SH-SY5Y (cell line): ENCODE results near the gene BTG4.

Experiments used
- GATA2 ChIP-seq: IDR thresholded peaks from 2 replicates; pipeline ENCODE4 v1.6.1; 2011; ENCODE audit warnings: mild to moderate bottlenecking, low read depth, low read length
- GATA3 ChIP-seq: IDR thresholded peaks from 2 replicates; pipeline ENCODE4 v1.6.1; 2011; ENCODE audit warnings: low read depth, mild to moderate bottlenecking, low read length, moderate library complexity

The BTG4 gene

DNA sequence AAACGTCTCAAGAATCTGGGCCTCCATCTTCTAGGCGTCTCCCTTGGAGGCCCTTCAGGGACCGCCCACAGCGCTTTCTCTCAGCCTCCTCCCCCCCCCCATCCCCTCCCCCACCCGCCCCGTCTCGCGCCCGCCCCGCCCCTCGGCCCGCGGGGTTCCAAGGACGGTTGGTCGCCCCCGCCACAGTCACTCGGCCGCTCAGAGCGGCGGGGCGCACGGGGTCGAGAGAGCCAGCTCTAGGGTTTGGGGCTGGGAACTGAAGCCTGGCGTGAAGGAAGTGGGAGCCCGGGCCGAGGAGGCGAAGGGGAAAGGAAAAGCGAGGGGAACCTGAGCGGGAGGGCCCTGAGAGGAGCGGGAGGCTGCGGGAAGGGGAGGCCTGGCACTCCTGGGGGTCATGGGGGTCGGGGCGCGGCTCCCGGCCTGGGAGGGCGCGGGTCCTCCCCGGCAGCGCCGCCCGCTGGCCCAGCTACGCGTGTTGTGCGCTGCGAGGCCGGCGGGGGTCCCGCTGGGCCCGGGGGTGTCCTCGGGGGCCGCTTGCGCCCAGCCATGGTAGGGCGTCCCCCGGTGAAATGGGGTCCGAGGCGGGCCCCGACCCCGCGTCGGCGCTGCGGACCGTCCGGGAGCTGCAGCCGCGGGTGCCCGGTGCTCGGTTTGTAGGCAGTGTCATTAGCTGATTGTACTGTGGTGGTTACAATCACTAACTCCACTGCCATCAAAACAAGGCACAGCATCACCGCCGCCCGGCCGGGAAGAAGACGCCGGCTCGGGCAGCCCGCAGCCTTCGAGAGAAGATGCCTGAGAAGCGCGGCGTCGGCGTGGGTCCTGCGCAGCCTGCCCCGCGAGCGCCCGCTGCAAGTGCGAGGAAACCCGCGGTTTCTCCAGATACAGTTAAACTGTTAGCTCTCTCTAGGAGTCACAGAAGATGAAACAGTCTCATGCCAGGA lies at the start of gene BTG4:
TSS of gene BTG4 (minus strand) at position 91 of the 944 bp plus-strand sequence. CDS start 13,610 bp downstream, outside the sequence.
- no peak for TF ChIP-seq GATA3
- TF ChIP-seq GATA2: no peak

GRCh38 chr11:111561791-111562325 lies 49.7 kb upstream of the BTG4 start:
- TF ChIP-seq GATA3 (no peak), GATA2 (no peak)

- TF ChIP-seq GATA3 (no peak), GATA2 (no peak)
These were observed 49.1 kb upstream of the BTG4 start for GRCh38 chr11:111561306-111561705.

DNA sequence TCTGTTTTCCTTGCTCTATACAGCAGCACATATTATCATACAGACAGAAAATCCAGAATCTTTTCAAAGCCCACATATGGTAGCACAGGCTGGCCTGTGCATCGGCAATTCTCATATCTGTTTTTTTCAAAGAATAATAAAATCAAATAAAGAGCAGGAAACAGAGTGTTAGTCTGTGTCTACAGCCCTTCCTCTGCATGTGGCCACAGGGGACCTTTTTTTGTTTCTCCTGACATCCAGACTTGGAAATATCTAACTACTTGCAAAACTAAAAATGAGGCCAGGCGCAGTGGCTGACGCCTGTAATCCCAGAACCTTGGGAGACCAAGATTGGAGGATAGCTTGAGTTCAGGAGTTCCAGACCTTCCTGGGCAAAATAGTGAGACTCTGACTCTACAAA lies 48.6 kb upstream of the BTG4 start:
- no peak for TF ChIP-seq GATA2
- TF ChIP-seq GATA3: no peak

DNA sequence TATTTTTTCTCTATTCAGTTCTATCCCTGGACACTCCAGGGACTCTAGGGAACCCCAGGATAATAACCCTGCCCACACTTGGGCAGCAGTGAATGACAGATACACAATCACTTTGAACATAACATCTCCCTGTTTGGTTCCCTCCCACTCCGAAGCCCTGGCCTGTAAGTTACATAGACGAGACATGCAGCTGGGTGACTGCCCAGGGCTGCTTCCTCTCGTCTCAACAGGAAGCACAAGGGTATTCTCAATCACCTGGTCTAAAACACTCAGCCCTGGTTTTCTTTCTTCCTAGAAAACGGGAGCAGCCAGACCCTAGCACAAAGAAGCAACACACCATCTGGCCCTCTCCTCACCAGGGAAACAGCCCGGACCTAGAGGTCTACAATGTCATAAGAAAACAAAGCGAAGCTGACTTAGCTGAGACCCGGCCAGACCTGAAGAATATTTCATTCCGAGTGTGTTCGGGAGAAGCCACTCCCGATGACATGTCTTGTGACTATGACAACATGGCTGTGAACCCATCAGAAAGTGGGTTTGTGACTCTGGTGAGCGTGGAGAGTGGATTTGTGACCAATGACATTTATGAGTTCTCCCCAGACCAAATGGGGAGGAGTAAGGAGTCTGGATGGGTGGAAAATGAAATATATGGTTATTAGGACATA lies 47.7 kb upstream of the BTG4 start:
- TF ChIP-seq GATA2: no peak
- TF ChIP-seq GATA3: no peak

DNA sequence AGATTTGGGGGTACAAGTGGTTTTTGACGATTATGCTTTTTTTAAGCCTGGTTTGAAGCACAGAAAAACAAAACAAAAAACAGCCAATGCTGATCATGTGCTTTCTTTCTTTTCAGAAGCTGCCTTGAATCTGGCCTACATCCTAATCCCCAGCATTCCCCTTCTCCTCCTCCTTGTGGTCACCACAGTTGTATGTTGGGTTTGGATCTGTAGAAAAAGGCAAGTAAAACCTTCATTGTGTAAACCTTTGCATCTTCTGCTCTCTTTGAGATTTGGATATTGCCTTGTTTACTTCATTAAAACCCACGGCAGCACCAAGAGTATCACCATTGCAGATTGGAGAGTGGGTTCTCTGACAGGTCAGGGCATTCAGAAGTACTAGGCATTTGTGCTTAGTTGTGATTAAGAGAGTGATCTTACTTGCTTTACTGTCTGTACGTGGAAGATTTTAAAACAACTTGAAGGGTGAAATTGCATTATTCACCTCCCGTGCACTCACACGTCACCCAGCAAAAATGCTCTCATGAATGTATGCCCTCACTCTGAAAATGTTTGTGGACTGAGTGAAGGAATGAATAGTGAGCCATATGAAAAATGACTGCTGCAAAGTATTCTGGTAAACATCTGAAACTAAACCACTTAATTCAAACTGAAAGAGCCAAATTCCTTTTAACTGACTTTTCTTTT lies 45.4 kb upstream of the BTG4 start:
- TF ChIP-seq GATA2: no peak
- TF ChIP-seq GATA3: no peak

GRCh38 chr11:111555255-111555654 lies 43.1 kb upstream of the BTG4 start:
- TF ChIP-seq GATA3: no peak
- no peak for TF ChIP-seq GATA2

- no peak for TF ChIP-seq GATA3
- TF ChIP-seq GATA2: no peak
These were observed 42.3 kb upstream of the BTG4 start for GRCh38 chr11:111554532-111554931.

DNA sequence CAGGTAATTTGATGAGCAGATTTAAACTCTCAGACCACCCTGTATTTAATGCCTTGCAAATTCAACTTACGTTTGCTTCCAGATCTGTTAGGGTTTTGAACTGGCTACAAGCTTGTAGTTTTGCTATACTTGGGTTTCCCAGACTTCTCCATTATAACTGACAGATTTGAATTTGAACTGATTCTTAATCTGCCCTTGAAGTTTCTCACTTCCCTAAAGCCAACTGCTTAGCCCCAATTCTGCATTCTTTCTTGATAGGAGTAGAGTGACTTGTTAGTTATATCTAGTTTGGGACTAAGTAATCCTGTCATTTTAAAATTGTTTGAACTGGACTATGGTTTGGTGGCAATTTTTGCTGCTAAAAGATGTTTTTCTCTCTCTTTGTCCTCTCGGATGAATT lies 38.1 kb upstream of the BTG4 start:
- TF ChIP-seq GATA2: no peak

GRCh38 chr11:111549869-111550203 lies 37.6 kb upstream of the BTG4 start:
- no peak for TF ChIP-seq GATA3
- TF ChIP-seq GATA2: no peak

- peak; percentile 86 for TF ChIP-seq GATA2
- peak; percentile 87 for TF ChIP-seq GATA3
These were observed 37.1 kb upstream of the BTG4 start for GRCh38 chr11:111549196-111549868.

GRCh38 chr11:111548525-111548924 lies 36.3 kb upstream of the BTG4 start:
- TF ChIP-seq GATA2: no peak
- no peak for TF ChIP-seq GATA3

DNA sequence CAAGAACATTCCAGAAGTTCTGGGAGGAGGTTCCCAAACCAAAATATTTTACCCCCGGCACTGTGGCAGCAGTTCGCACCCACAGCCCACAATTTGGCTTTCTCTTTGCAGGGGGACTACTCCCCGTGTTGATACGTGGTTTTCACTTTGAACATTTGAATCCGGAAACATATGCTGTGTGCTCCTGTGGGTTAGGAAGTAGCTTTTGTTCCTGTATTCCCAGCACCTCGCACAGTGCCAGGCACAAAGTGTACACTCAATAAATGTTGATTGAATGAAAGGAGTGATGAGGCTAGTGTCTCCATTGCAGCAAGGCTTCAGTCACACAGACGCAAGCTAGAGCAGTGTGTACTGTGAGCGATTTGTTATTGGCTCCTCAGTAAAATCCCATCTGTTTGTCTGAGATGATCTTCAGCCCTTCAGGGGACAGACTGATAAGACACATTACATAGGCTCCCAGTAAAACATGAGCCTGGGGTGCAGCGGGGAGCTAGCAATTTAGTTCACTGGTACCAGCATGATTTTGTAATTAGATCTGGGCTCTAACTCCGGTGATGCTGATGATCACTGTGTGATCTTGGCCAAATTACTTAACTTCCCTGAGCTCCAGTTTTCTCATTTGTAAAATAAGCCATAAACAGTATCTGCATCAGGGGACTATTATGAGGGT lies 30.6 kb upstream of the BTG4 start:
- no peak; the same call in none of the 2 replicates for TF ChIP-seq GATA2
- no peak for TF ChIP-seq GATA3
